Breast epithelium (tissue), 3 donors: Measurements from ENCODE around the gene RNF151.

Source experiments
- CTCF ChIP-seq, 3 donors: fragments of 450-650 bp; IDR thresholded peaks; one replicate each; pipeline ENCODE4 v1.5.1; 2016 to 2017; ENCODE audit warnings: antibody characterized with exemption in 3 of 3, mild to moderate bottlenecking in 3 of 3, moderate library complexity in 3 of 3
- POLR2A ChIP-seq: fragments of 450-650 bp; IDR thresholded peaks from one replicate; pipeline ENCODE4 v1.6.1; 2016; ENCODE audit warnings: antibody characterized with exemption, mild to moderate bottlenecking, moderate library complexity
- POLR2AphosphoS5 ChIP-seq, 3 donors: sonication (generic); formaldehyde crosslinking; IDR thresholded peaks; one replicate each; pipeline ENCODE4 v1.6.1; 2017; ENCODE audit warnings: antibody characterized with exemption in 3 of 3

GRCh38 chr16:1991948-1992703 lies 25.5 kb downstream of the RNF151 start:
- TF ChIP-seq CTCF (IDR thresholded peaks at IDR 0.05) (no peak), POLR2A (no peak), POLR2AphosphoS5 (IDR thresholded peaks at IDR 0.05) (no peak)
